GM12878 (cell line): ENCODE results near the gene NCAM2. TPM values are rescaled to one million over a fixed set of nuclear protein-coding genes. Genes with fewer than 3 reads are reported as not detected.

Source experiments
- ATAC-seq: fragments of 200-7000 bp; cut with Tn5 transposase; 3 replicates; pipeline ENCODE4 v1.9.1; 2020; ENCODE audit warnings: mild to moderate bottlenecking, moderate library complexity
- BruUV-seq: library from RNA; stranded (reverse); fragments of 400-500 nt; replicated peaks from 2 replicates; lab custom pipeline; 2021; lab: Mats Ljungman, UMichigan
- CTCF ChIA-PET: fragments of 300-600 bp; sonication (Branson Sonifier 250); formaldehyde crosslinking; extraction: SDS; loops from one replicate; lab custom pipeline; 2021; ENCODE audit warnings: inconsistent platforms; lab: Yijun Ruan, JAX
- POLR2A ChIA-PET: fragments of 350-600 bp; formaldehyde crosslinking; extraction: SDS; loops from one replicate; lab custom pipeline; 2021; ENCODE audit warnings: inconsistent platforms; lab: Charles Lee
- RAD21 ChIA-PET: fragments of 300-600 bp; sonication (Branson Sonifier 250); formaldehyde crosslinking; loops from one replicate; lab custom pipeline; 2023; ENCODE audit warnings: antibody characterized with exemption; ENCODE audit not compliant: unreplicated experiment; lab: Charles Lee
- SMC1A ChIA-PET: fragments of 300-600 bp; sonication (Branson Sonifier 250); formaldehyde crosslinking; loops from one replicate; lab custom pipeline; 2023; ENCODE audit not compliant: unreplicated experiment, uncharacterized antibody; lab: Charles Lee
- DNase-seq: peaks from one replicate; pipeline ENCODE4 v3.0.0-alpha.2; 2011; ENCODE audit warnings: low read depth, low spot score
- FAIRE-seq: peaks from 3 replicates; lab custom pipeline; 2011; peaks lifted over from hg19 to GRCh38; lab: Jason Lieb, UNC
- H2AFZ ChIP-seq: 2 replicates; pipeline ENCODE4 v1.6.0; 2011; ENCODE audit warnings: low read depth, low read length, control low read depth; ENCODE audit not compliant: control insufficient read depth
- H3K27ac ChIP-seq: 2 replicates; pipeline ENCODE4 v1.5.1; 2011; ENCODE audit warnings: control low read depth; ENCODE audit not compliant: control insufficient read depth, insufficient read depth
- H3K27me3 ChIP-seq, 2 experiments: replicated peaks in 1 of 2; 2 replicates each; pipeline versions ENCODE4 v1.6.0 to v1.6.1; 2011; ENCODE audit warnings: low read length in 1 of 2; ENCODE audit not compliant: control insufficient read depth in 2 of 2, insufficient read depth in 2 of 2
- H3K36me3 ChIP-seq, 2 experiments: 2 replicates each; pipeline ENCODE4 v1.5.1; 2011; ENCODE audit warnings: low read length in 1 of 2; ENCODE audit not compliant: control insufficient read depth in 2 of 2, insufficient read depth in 2 of 2
- H3K4me1 ChIP-seq: 2 replicates; pipeline ENCODE4 v1.6.1; 2011; ENCODE audit warnings: mild to moderate bottlenecking, low read length, moderate library complexity, mixed read lengths; ENCODE audit not compliant: control insufficient read depth, insufficient read depth
- H3K4me2 ChIP-seq: 2 replicates; pipeline ENCODE4 v1.6.0; 2011; ENCODE audit warnings: control low read depth; ENCODE audit not compliant: control insufficient read depth, insufficient read depth
- H3K4me3 ChIP-seq: fragments of 200-600 bp; sonication (generic); 2 replicates; pipeline ENCODE4 v1.5.1; 2016
- H3K79me2 ChIP-seq: 2 replicates; pipeline ENCODE4 v1.6.0; 2011; ENCODE audit warnings: low read length; ENCODE audit not compliant: control insufficient read depth, insufficient read depth
- H3K9ac ChIP-seq: 2 replicates; pipeline ENCODE4 v1.8.0; 2011; ENCODE audit warnings: low read length, control low read depth, mixed read lengths; ENCODE audit not compliant: control insufficient read depth, insufficient read depth
- H3K9me3 ChIP-seq: replicated peaks from 3 replicates; pipeline ENCODE4 v1.5.1; 2011; ENCODE audit warnings: mild to moderate bottlenecking, low read length; ENCODE audit not compliant: control insufficient read depth, insufficient read depth
- H4K20me1 ChIP-seq: 2 replicates; pipeline ENCODE4 v1.6.0; 2011; ENCODE audit not compliant: control insufficient read depth, insufficient read depth
- BMI1 ChIP-seq: fragments of 450-650 bp; IDR thresholded peaks from 2 replicates; pipeline ENCODE4 v1.6.1; 2016; ENCODE audit warnings: mild to moderate bottlenecking, moderate library complexity, borderline replicate concordance
- CBFB ChIP-seq: IDR thresholded peaks from 2 replicates; pipeline ENCODE4 v1.6.1; 2016; ENCODE audit warnings: antibody characterized with exemption, low read depth
- ELK1 ChIP-seq: IDR thresholded peaks from 2 replicates; pipeline ENCODE4 v1.6.1; 2012; ENCODE audit warnings: low read depth, low read length, improper control_type of control experiment
- FOS ChIP-seq: IDR thresholded peaks from 3 replicates; pipeline ENCODE4 v1.6.1; 2011; ENCODE audit warnings: borderline replicate concordance; ENCODE audit not compliant: insufficient read length; ENCODE audit errors: extremely low read depth
- FOXM1 ChIP-seq: IDR thresholded peaks from 2 replicates; pipeline ENCODE4 v1.6.1; 2012; ENCODE audit warnings: low read depth, mild to moderate bottlenecking, inconsistent platforms, low read length, moderate library complexity
- IKZF1 ChIP-seq: fragments of 450-650 bp; conservative IDR thresholded peaks from 2 replicates; pipeline ENCODE4 v1.6.1; 2017; ENCODE audit warnings: antibody characterized with exemption, mild to moderate bottlenecking
- JUNB ChIP-seq: IDR thresholded peaks from 2 replicates; pipeline ENCODE4 v1.6.1; 2016; ENCODE audit warnings: antibody characterized with exemption, mild to moderate bottlenecking
- MTA2 ChIP-seq: fragments of 450-650 bp; IDR thresholded peaks from 2 replicates; pipeline ENCODE4 v1.6.1; 2016; ENCODE audit warnings: low read depth, mild to moderate bottlenecking, moderate library complexity
- NFYB ChIP-seq: IDR thresholded peaks from 2 replicates; pipeline ENCODE4 v1.6.1; 2011; ENCODE audit warnings: low read depth, mild to moderate bottlenecking, low read length, improper control_type of control experiment, moderate library complexity; ENCODE audit not compliant: insufficient read depth
- RELA ChIP-seq: fragments of 450-650 bp; IDR thresholded peaks from 2 replicates; pipeline ENCODE4 v1.8.0; 2014; ENCODE audit warnings: borderline replicate concordance; ENCODE audit not compliant: partially characterized antibody
- SIX5 ChIP-seq: IDR thresholded peaks from 2 replicates; pipeline ENCODE4 v1.6.1; 2011; ENCODE audit warnings: mild to moderate bottlenecking, low read depth, low read length, moderate library complexity; ENCODE audit not compliant: severe bottlenecking
- SMAD1 ChIP-seq: fragments of 450-650 bp; IDR thresholded peaks from 2 replicates; pipeline ENCODE4 v1.6.1; 2018; ENCODE audit warnings: mild to moderate bottlenecking, low read depth; ENCODE audit not compliant: partially characterized antibody
- SMC3 ChIP-seq: IDR thresholded peaks from 2 replicates; pipeline ENCODE4 v1.6.1; 2011; ENCODE audit warnings: low read length, improper control_type of control experiment, borderline replicate concordance
- TAF1 ChIP-seq: IDR thresholded peaks from 2 replicates; pipeline ENCODE4 v1.6.1; 2011; ENCODE audit warnings: mild to moderate bottlenecking, low read depth, low read length, borderline replicate concordance
- ZNF274 ChIP-seq: IDR thresholded peaks from one replicate; pipeline ENCODE4 v1.8.0; 2011; ENCODE audit not compliant: insufficient read length, insufficient read depth
- WGBS: methylation state at CpG from one replicate; pipeline ENCODE4 v1.1.6; 2016; ENCODE audit warnings: low lambda C conversion rate; ENCODE audit not compliant: insufficient replicate concordance, insufficient coverage; ENCODE audit errors: missing lambda C conversion rate; 5-methylcytosine and 5-hydroxymethylcytosine counted together
- in situ Hi-C: fragments of 300-500 bp; cut with MboI; formaldehyde crosslinking; loops from 9 replicates; pipeline ENCODE4 v1.14.3; 2018; ENCODE audit warnings: mixed read lengths
- intact Hi-C: fragments of 100-400 bp; cut with micrococcal nuclease; formaldehyde crosslinking; loops from one replicate; pipeline ENCODE4 v1.14.2; 2022; ENCODE audit not compliant: unreplicated experiment
- polyA plus RNA-seq, 11 experiments: library from polyadenylated mRNA; depleted of rRNA in 4 of 11; unstranded in 6 of 11; stranded (reverse) in 5 of 11; fragments of >200 nt; fragmentation: Nextera tagmentation in 4 of 11; fragmentation: Illumina TruSeq in 1 of 11; extraction: Ambion mirVana in 4 of 11; extraction: Trizol in 1 of 11; gene quantifications; 1 replicate in 1 of 11; 2 replicates in 10 of 11; pipeline versions ENCODE4 v1.2.1 to v1.2.3, GENCODE V29; 2011 to 2016; ENCODE audit warnings: inconsistent platforms in 2 of 11, missing spikeins in 2 of 11, low read depth in 1 of 11
- total RNA-seq, 4 experiments: library from RNA; depleted of rRNA in 3 of 4; stranded (reverse); fragments of >200 nt in 3 of 4; fragmentation: Illumina TruSeq in 1 of 4; extraction: Trizol in 1 of 4; gene quantifications; 2 replicates each; pipeline versions ENCODE4 v1.2.1 to v1.2.3, GENCODE V29; 2013 to 2021
- TF ChIP-seq, protein P1 (sequence below): IDR thresholded peaks from 2 replicates; pipeline ENCODE4 v1.6.1; 2011; ENCODE audit warnings: borderline replicate concordance, low read depth, mild to moderate bottlenecking, moderate library complexity, mixed read lengths, low read length; ENCODE audit not compliant: insufficient read depth; ENCODE audit errors: extremely low read length

NCAM2 gene
- total and polyA plus RNA-seq, 10 of the 15 experiments (the other 5 are each of a cell fraction or from before 2014, with no cell fraction given), result 0.23 to 0.27 TPM; not detected in 8

GRCh38 chr21:21165063-21165645 lies 166.9 kb downstream of the NCAM2 start:
- intact Hi-C loops, result no loop called here
- CTCF ChIA-PET, result no interaction called here

DNA sequence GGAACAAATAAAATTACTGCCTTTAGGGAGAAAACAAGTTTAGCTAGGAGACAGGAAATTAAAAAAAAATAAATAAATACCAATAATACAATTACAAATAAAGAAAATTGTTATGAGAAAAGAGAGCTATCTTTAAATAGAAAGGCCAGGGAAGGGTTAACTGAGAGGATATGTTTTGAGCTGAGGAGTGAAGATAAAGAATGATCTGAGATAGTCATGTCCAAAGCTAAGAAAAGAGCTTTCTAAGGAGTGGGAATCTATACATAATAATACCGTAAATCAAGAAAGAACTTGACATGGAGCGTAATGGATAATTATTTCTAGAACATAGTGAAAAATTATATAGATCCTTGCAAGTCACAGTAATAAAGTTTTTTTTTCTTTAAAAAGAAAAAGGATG lies 176.5 kb downstream of the NCAM2 start:
- Histone ChIP-seq H3K4me2 (no peak overlapping the region), H3K4me3 (no peak overlapping the region), H3K4me1 (no peaks in the 10 kb centered on the region), H3K36me3 (no peaks in the 10 kb centered on the region), H3K27ac (no peak overlapping the region), H3K9ac (no peak overlapping the region), H4K20me1 (no peaks in the 10 kb centered on the region), H3K9me3 (no peaks in the 10 kb centered on the region), H3K27me3 (no peaks in the 10 kb centered on the region), H3K79me2 (no peaks in the 10 kb centered on the region), H2AFZ (no peak overlapping the region)
- ChIA-PET RAD21 (no interaction called here), SMC1A (no interaction called here), POLR2A (no interaction called here), CTCF (no interaction called here)
- intact Hi-C loops (no loop called here), in situ Hi-C loops (no loop called here)
- no TSS peak for BruUV-seq
- TF ChIP-seq ELK1 (no peak), FOXM1 (no peak)
- no peak for ATAC-seq
- no peak for DNase-seq
- 73% methylated on average over 2 of the region's 2 CpGs for WGBS
- FAIRE-seq, result no peak

More at GRCh38 chr21:21165063-21165645, 166.9 kb downstream of the NCAM2 start:
- Histone ChIP-seq H3K4me1 (no peaks in the 10 kb centered on the region), H3K27ac (no peak overlapping the region), H3K4me3 (no peak overlapping the region), H3K9me3 (no peaks in the 10 kb centered on the region), H3K36me3 (no peaks in the 10 kb centered on the region), H3K79me2 (no peaks in the 10 kb centered on the region), H4K20me1 (no peaks in the 10 kb centered on the region), H3K9ac (no peak overlapping the region), H3K27me3 (no peaks in the 10 kb centered on the region)
- in situ Hi-C loops, result loop anchor here (10.0 kb wide), 1 partner anchor 1630 kb away; no protein-coding TSS in a partner anchor
- ATAC-seq (no peak), FAIRE-seq (no peak), DNase-seq (no peak)
- TF ChIP-seq JUNB (no peak), SMAD1 (no peak), SMC3 (no peak), CBFB (no peak), ZNF274 (no peak), NFYB (no peak), RELA (no peak), TAF1 (no peak), BMI1 (no peak), MTA2 (no peak), IKZF1 (no peak), SIX5 (no peak), FOS (no peak)
- TF ChIP-seq, protein P1, sequence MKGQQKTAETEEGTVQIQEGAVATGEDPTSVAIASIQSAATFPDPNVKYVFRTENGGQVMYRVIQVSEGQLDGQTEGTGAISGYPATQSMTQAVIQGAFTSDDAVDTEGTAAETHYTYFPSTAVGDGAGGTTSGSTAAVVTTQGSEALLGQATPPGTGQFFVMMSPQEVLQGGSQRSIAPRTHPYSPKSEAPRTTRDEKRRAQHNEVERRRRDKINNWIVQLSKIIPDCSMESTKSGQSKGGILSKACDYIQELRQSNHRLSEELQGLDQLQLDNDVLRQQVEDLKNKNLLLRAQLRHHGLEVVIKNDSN, result no peak
- TF ChIP-seq, all 136 proteins: peak for 0
- no TSS peak for BruUV-seq
- Histone ChIP-seq H2AFZ (no peak overlapping the region), H3K4me2 (no peak overlapping the region)
- POLR2A ChIA-PET, result no interaction called here
- SMC1A ChIA-PET, result no interaction called here
- RAD21 ChIA-PET, result no interaction called here
- 3% methylated on average over 2 of the region's 2 CpGs for WGBS
